Prostate gland (tissue), 2 donors: ENCODE measurements around the gene IFT27.

Experiments
- CTCF ChIP-seq, 4 experiments: fragments of 200-600 bp in 2 of 4; fragments of 450-650 bp in 2 of 4; sonication (generic) in 2 of 4; IDR thresholded peaks; 1 replicate in 3 of 4; 2 replicates in 1 of 4; pipeline ENCODE4 v1.5.1; 2016 to 2019; ENCODE audit warnings: antibody characterized with exemption in 4 of 4, mild to moderate bottlenecking in 2 of 4, moderate library complexity in 2 of 4
- POLR2A ChIP-seq: fragments of 450-650 bp; IDR thresholded peaks from one replicate; pipeline ENCODE4 v1.6.1; 2016; ENCODE audit warnings: antibody characterized with exemption, mild to moderate bottlenecking

GRCh38 chr22:36732609-36733008, 43.3 kb downstream of the IFT27 start:
- no peak for TF ChIP-seq CTCF (IDR thresholded peaks at IDR 0.05)
- TF ChIP-seq POLR2A: no peak
